NCI-H1436 treated with DMSO at 0.1 percent for 48 hours (cell line): ENCODE results near the gene CORO7.
"Not testable (repeated sequence)": the region's sequence is repeated elsewhere in the genome, so short reads cannot be mapped to it uniquely, and the experiment has no call there.

Experiments
- DNase-seq: peaks from one replicate; lab custom pipeline; 2025; lab: John Stamatoyannopoulos, UW

Gene CORO7

DNA sequence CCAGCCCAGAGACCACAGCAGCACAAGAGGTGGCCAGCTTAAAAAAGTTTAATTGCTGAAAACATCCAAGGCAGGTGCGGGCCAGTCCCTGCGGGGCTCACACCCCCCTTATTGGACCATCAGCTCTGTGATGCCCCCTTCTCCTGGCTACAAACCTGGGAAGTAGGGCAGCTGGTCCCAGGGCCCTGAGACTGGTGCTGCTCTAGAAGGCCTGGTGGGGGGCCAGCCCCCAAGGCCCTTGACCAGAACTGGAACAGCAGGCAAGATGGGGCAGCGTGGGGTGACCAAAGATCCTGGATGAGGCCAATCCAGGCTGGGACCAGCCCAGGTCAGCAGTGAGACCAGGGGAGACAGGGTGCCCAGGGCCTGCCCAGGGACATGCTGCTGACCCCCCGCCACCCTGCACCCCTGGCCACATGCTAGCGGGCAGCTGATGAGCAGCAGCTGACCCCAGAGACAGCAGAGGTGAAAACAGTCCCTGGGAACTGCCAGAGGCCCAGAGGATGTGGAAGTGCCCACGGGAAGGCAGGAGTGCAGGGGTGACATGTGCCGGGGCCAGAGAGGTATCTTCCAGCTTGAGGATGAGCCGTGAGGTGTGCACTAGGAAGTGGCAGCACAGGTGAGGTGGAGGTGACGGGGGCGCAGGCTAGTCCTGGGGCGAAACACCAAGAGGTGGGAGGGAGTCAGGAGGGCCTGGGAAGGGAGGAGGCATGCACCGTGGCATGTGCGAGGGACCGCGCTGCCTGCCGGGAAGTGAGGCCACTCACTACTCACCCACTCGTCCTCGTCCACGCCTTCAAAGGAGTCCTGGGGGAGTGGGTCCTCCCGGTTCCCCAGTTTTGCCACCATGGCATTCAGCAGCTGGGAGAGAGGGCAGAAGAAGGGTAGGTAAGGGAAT lies 61.6 kb downstream of the CORO7 start:
- no peak for DNase-seq

DNA sequence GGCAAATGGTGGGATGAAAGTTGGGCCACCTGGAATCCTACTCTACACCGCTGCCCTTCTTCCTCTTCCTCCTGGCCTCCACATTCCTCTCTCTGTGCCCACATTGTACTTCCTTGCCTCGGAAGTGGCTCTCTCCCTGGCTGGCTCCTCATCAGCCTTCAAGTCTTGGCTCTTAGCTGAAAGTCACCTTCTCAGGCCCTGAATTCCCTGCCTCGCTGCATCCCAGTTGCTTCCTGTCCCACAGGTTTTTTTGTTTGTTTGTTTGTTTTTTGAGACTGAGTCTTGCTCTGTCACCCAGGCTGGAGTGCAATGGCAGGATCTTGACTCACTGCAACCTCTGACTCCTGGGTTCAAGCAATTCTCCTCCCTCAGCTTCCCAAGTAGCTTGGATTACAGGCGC lies 62.7 kb downstream of the CORO7 start:
- DNase-seq = no peak

DNA sequence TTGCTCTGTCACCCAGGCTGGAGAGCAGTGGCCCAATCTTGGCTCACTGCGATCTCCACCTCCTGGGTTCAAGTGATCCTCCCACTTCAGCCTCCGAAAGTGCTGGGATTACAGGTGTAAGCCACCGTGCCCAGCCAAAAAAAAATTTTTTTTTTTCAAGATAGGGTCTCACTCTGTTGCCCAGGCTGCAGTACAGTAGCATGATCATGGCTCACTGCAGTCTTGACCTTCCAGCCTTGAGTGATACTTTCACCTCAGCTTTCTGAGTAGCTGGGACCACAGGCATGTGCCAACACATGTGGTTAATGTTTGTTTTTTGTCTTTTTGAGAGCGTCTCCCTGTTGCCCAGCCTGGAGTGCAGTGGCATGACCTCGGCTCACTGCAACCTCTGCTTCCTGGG lies 63.6 kb downstream of the CORO7 start:
- no peak for DNase-seq

DNA sequence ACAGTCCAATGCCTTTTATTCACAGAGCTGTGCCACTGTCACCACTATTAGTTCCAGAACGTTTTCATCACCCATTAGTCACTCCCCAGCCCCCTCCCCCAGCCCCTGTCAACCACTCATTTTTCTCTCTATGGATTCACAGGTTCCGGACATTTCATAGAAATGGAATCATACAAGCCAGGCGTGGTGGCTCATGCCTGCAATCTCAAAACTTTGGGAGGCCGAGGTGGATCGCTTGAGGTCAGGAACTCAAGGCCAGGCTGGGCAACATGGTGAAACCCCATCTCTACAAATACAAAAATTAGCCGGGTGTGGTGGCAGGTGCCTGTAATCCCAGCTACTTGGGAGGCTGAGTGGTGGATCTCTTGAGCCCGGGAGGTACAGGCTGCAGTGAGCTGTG lies 64.5 kb downstream of the CORO7 start:
- no peak for DNase-seq

DNA sequence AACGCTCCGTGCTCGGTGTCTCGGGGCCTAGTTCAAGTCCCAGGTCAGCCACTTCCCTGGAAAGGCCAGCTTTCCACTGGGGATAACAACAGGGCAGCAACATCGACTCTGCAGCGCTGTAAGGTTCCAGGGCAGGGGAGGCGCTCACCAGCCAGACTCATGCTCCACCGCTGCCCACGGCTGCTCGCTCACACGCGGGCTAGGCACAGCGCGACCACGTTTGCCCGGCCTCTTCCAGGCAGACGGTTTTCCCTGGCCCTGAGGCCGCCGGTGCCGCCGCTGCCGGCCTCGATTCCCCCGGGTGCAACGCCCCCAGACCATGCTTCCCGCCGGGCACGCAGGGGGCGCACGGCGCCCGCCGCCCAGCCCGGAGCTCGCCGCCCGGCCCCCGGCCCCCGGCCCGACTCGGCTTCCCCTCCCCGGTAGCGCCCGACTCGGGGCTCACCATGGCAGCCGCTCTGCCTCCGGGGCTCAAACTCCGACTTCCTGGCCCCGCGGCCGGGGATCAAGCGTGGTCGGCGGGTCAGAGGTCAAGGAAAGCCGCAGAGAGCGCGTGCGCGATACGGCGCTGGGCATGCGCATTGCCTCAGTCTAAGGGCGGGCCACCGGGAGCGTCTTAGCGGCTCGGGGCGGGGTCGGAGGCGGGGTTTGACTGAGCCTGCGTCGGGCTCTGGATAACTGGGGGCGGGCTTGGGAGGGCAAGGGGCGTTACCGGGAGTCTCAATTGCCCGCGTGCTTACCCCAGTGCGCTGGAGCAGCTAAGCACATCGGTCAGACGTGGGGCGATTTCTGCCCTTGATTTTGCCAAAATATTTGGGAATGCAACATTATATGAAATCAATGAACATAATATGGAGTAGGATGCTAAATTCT lies 65.4 kb downstream of the CORO7 start, which contains the start of gene PAM16:
PAM16 (minus strand) TSS at position 535 of the 873 bp plus-strand sequence; CDS start at position 448, 87 bp downstream.
- DNase-seq = peak; percentile 65

DNA sequence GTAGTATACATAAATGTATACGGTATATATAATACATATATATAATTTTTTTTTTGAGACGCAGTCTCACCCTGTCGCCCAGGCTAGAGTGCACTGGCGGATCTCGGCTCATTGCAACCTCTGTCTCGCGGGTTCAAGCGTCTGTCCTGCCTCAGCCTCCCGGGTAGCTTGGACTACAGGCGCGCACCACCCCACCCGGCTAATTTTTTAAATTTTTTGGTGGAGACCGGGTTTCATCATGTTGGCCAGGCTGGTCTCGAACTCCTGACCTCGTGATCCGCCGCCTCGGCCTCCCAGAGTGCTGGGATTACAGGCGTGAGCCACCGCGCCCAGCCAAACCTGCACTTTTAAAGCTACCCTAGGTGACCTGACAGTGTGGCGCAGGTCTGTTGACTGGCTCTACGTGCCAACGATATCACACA lies 66.0 kb downstream of the CORO7 start:
- DNase-seq = no peak

DNA sequence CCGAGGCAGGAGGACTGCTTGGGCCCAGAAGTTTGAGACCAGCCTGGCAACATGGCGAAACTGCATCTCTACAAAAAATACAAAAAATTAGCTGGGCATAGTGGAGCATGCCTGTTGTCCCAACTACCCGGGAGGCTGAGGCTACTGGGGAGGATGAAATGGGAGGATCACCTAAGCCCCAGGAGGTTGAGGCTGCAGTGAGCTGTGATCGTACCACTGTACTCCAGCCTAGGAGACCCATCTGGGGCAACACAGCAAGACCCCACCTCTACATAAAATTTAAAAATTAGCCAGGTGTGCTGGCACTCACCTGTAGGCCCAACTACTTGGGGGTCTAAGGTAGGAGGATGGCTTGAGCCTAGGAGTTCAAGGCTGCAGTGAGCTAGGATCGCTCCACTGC lies 67.1 kb downstream of the CORO7 start:
- no peak for DNase-seq

DNA sequence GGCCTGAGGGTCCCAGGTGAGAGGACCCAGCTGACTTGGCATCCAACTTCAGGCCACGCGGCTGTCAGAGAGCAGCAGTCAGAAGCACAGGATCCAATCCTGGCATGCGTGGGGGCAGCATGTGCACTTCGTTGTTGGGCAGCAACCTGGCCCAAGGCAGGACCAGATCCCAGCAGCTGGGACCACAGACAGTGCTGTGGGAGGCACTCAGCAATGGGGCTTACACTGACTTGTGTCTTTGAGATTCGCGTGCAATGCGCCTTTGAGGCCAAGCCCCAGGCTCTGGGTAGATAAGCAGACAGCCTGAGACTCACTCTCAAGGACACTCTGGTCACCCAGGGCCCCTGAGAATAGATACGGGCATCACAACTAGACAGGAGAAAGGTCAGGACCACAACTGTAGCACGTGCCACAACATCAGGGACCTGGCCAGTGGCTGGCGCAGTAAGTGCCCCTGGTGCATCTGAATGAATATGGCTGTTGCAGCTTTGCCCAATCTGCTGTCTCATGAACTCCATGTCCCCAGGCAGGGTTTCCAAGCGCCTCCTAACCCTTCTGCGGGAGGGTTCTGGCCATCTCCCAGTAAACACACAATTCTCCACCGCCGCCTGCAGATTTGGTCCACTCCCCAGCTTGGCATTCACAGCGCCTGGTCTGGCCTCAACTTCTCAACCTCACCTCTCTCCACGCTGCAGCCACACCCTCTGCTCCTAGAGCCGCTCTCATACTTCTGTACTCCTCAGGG lies 68.5 kb downstream of the CORO7 start:
- DNase-seq = no peak

DNA sequence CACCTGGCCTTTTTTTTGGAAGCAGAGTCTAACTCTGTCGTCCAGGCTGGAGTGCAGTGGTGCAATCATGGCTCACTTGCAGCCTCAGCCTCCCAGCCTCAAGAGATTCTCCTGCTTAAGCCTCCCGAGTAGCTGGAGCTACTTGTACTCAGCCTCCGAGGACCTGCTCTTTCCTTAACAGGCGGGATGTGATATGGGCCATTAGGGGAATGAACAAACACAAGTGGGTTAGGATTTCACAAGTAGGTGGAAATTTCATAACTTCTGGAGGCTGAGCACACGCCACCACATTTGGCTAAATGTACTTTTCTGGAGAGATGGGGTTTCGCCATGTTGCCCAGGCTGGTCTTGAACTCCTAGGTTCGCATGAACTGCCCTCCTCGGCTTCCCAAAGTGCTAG lies 69.4 kb downstream of the CORO7 start:
- DNase-seq = no peak

DNA sequence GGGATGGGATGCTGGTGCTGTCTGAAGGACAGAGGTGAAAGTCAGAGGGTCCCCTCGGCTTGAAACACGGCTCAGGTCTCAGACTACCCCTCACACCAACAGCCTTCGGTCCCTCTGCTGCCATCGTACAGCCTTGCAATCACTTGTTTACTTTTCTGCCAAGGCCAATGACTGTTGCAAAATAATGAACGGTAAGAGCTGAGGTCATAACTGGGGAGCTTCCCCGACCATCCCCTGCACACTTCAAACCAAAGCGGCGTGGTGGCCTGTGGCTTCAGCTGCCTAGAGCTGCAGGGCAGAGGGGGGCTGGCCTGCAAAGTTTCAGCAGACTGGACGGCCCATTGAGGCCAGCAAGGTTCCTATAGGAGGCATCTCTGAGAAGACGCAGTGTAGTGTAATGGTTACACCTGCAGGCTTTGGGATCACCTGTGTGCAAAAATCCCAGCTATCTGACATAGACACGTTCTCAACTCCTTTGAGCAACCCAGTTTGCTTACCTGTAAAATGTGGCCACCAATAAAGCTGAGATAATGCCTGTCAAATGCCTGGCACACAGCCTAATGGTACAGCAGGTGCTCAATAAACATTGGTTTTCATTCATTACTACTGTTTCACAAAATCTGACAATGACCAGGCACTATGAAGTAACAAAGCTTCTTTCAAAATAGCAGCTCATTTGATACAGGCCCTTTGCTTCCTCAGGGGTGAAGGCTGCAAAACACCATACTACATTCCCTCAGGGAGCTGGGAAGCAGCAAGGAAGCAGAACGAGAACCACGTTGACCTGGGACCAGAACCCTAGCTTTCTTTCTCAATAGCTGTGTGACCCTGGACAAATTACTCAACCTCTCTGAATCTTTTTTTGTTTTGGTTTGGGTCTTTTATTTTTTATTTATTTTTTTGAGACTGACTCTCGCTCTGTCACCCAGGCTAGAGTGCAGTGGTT lies 70.3 kb downstream of the CORO7 start:
- no peak for DNase-seq

DNA sequence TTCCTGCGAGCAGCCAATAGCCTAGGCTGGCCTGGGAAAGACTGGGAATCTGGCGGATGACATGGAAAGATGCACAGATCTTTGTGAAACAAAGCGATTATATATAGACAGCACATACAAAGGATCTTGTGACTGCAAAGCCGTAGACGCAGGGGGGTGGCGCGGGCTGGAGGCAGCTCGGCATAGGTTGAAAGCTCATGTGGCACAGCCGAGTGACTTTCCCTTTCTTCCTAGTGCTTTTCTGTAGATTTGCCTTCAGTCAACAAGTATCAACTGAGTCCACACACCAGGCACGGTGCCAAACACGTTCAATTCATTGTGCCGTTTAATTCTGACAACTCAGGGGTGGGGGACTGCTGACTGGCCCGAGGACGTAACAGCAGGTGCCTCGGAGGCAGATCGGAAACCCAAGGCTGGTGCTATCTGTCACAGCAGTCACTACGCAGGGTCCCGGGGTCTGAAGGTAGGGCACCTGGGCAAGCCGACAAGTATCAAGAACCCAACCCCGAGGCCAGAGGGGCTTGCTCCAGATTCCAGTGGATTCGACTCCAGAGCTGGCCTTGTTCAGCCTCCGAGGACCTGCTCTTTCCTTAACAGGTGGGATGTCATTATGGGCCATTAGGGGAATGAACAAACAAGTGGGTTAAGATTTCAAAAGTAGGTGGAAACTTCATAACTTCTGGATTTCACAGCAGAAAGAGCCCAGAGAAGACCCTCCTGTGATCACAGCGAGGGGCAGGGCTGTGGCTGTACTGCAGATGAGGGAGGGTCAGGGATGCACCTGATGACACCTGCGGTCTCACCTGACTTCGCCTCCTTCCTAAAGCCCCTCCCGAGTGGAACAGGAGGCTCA lies 71.2 kb downstream of the CORO7 start:
- no peak for DNase-seq

DNA sequence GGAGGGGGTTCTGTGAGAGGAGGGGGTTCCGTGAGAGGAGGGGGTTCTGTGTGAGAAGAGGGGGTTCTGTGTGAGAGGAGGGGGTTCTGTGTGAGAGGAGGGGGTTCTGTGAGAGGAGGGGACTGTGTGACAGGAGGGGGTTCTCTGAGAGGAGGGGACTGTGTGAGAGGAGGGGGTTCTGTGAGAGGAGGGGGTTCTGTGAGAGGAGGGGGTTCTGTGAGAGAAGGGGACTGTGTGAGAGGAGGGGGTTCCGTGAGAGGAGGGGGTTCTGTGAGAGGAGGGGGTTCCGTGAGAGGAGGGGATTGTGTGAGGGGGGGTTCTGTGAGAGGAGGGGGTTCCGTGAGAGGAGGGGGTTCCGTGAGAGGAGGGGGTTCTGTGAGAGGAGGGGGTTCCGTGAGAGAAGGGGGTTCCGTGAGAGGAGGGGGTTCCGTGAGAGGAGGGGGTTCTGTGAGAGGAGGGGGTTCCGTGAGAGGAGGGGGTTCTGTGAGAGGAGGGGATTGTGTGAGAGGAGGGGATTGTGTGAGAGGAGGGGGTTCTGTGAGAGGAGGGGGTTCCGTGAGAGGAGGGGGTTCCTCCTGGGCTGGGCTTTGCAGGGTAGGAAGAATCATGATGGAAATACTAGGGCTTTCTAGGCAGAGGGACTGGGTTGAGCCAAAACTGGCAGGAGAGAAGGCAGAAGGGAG lies 72.0 kb downstream of the CORO7 start:
- not testable (repeated sequence) for DNase-seq

DNA sequence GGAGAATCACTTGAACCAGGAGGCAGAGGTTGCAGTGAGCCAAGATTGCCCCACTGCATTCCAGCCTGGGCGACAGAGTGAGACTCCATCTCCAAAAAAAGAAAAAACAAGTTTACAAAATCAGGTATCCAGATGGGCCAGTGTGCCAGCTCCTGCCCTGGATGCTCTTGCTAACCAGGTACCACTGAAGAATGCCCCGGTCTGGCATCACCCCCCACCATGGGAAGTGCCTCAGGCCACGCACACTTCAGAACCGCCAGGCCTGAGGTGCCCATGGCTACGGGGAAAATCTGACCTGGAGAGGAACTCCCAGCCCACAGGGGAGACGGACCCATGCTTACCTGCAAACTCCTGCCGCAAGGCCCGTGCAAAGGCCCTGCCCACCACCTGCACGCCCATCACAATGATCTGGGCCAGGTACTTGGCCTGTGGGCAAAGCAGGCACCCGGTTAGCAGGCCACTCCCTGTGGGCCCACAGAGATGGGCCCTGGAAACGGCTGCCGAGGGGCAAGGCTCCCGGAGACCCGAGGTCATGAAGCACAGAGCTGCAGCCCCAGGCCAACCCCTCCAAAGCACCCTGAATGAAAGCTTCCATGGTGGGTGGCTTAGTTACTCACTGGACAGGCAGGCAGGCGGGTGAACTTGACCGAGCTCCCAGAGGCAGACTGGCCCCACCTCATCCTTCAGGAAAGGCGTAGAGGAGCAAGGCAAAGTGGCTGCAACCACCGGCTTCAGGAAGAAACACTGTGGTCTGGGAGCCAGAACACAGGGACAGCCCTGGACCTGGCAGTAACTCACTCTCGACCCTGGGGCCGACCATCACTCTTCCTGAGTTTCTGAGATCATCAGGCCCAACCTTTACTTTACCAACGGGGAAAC lies 73.3 kb downstream of the CORO7 start:
- no peak for DNase-seq

DNA sequence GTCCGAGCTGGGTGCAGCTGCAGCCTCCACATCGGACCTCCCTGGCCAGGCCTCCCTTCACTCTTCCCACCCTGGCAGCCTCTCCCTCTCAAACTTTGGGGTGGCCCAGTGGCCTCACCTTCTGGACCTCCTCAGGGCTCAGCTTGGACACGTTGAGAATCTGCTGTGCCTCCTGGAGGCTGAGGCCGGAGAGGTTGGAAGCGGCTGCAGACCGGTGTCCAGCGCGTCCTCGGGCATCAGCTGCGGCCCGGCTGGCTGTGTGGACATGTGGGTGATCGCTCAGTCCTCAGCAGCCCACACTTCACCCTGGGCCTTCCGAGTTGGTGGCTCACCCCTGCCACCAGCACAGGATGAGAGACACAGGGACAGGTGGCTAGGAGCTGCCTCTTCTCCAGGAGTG lies 75.1 kb downstream of the CORO7 start:
- DNase-seq = no peak

DNA sequence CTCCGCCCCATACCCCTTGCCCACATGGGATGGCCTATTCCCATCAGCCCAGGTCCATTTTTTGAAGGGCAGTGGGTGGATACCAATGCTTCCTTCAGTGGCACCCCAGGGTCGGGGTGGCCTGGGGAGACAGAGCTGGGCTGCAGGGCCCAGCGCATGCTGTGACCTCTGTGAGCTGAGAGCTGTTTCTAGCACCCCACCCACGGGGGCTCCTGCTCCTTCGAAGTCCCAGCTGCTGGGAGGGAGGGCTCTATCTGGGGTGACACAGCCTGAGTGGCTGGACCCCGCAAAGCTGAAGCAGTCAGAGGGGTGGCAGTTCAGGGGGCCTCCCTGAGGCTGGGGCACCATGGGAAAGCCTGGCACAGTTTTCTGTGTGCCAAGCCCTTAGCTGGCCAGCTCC lies 76.0 kb downstream of the CORO7 start:
- DNase-seq = no peak

DNA sequence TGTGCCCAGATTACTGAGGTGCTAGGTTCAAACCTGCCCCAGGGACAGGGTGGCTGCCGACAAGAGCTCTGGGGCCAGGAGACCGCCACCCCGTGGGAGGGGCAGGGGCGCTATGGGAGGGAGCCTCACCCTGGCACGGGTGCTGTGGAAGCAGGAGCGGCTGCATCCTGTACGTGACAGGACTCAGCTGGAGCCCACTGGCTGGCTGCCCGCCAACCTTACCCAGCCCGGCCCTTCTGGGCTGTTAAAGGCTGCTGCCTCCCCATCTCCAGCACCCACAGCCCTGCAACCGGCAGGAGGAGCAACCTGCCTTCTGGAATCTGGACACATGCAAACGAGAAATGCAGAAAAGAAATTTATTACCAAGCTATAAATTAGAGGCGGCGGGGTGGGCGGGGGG lies 76.5 kb downstream of the CORO7 start:
- no peak for DNase-seq

DNA sequence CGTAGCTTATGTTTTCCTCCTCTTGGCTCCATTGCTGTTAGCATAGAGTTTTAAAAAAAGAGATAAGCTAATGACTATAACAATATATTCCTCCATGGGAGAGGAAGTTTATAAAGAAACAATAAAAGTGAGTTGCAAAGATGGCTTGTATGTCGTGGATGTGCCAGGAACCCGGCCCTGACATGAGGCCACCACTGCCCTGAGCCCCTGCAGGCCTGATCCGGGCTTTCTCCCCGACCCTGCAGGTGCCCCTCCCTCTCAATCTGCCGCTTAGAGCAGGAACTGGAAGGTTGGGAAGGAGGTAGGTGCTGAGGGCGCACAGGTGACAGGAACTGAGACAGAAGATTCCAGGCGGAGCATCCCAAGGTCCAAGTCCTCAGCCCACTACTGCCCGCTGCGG lies 76.9 kb downstream of the CORO7 start:
- DNase-seq = no peak

DNA sequence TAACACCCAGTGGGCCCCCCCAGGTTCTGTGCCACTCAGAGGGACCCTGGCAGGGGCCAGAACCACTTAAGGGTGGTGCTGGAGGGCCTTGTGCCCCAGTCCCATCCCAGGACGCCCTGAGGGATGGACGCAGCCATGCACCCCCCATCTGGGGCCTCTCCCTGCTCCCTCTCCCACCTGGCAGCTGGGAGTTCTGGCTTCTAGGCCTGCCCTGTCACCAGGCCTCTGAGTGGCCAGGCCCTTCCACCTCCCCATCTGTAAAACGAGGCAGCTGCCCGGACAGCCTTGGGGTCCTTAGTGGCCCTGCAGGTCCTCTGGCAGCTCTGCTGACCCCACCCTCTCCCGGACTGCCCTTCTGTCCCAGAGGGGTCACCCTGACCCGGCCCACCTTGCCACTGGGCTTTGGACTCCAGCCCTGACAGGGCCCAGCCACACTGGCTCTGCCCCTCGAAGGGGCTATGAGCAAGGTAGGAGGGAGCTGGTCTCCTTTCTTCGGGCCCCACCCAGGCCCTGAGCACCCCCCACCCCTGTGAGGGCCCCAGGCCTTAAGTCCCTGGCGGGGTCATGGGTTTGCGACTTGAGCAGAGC lies 77.6 kb downstream of the CORO7 start:
- no peak for DNase-seq
